HUES64 (cell line): ENCODE data around the gene SPATS1.

ENCODE experiments used
- H3K27ac ChIP-seq: 2 replicates; pipeline ENCODE4 v1.7.0; 2013; ENCODE audit warnings: low read depth, low read length, inconsistent platforms
- H3K27me3 ChIP-seq: 2 replicates; pipeline ENCODE4 v1.6.1; 2013; ENCODE audit warnings: mild to moderate bottlenecking, low read length; ENCODE audit not compliant: insufficient read depth
- H3K36me3 ChIP-seq: 2 replicates; pipeline ENCODE4 v1.6.1; 2013; ENCODE audit warnings: mild to moderate bottlenecking, low read length; ENCODE audit not compliant: insufficient read depth
- H3K4me1 ChIP-seq: 2 replicates; pipeline ENCODE4 v1.6.1; 2013; ENCODE audit warnings: mild to moderate bottlenecking, low read length, moderate library complexity; ENCODE audit not compliant: insufficient read depth
- H3K4me3 ChIP-seq: 2 replicates; pipeline ENCODE4 v1.5.1; 2013; ENCODE audit warnings: mild to moderate bottlenecking, low read length, moderate library complexity
- H3K9ac ChIP-seq: 2 replicates; pipeline ENCODE4 v1.6.1; 2013; ENCODE audit warnings: mild to moderate bottlenecking, low read depth, low read length
- H3K9me3 ChIP-seq: 2 replicates; pipeline ENCODE4 v1.6.1; 2013; ENCODE audit warnings: low read depth, low read length; ENCODE audit not compliant: insufficient read depth
- WGBS: fragments of 150-250, 120-280 bp; methylation state at CpG from one replicate; pipeline ENCODE4 v1.1.7; 2013; ENCODE audit warnings: missing lambda C conversion rate; 5-methylcytosine and 5-hydroxymethylcytosine counted together

SPATS1 gene

DNA sequence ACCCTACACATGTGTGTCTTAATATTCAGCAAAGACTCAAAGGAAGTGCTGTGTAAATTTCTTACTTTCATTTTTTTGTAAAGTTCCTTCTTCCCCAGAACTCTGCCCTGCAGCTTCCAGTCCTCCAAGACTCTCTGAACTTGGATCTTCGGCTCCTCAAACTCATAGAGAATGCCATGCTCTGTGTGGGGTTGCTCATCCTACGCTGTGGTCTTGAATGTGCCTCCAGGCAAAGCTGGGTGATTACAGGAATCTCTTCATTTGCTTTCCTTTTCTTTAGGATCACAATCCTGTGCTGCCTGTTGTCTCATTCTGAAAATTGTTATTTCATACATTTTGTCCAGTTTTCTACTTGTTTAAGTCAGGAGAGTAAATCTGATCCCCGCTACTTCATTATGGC lies 30.6 kb downstream of the SPATS1 start:
- H3K27ac ChIP-seq: no peak overlapping the region
- H3K4me1 ChIP-seq: no peaks in the 10 kb centered on the region
- no peak overlapping the region for H3K4me3 ChIP-seq
- H3K27me3 ChIP-seq: no peaks in the 10 kb centered on the region; the same call in none of the 2 replicates
- H3K9ac ChIP-seq: no peak overlapping the region
- WGBS: 55% methylated on average over 2 of the region's 3 CpGs
- H3K9me3 ChIP-seq: no peaks in the 10 kb centered on the region
- H3K36me3 ChIP-seq: no peaks in the 10 kb centered on the region

DNA sequence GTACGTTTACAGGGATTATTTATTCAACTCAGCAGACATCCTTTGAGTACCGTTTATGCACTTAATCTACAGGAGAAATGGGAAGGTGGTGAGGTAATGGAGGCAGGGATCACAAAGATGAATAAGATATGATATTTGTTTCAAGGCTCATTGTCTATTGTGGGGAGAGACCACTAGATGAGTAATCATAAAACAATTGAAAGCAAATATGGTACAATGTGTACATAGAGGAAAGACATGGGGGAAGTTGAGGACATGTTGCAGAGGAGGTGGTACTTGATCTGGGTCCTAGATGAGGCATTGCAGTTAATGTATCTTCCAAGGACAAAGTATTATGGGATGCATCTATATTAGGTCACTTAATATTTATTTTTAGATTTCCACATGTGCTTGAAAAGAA lies 31.3 kb downstream of the SPATS1 start:
- WGBS: 78% methylated on average over 2 of the region's 2 CpGs
- Histone ChIP-seq H3K4me1 (no peaks in the 10 kb centered on the region), H3K36me3 (no peaks in the 10 kb centered on the region), H3K9me3 (no peaks in the 10 kb centered on the region), H3K27me3 (no peaks in the 10 kb centered on the region; the same call in none of the 2 replicates), H3K27ac (no peak overlapping the region), H3K4me3 (no peak overlapping the region), H3K9ac (no peak overlapping the region)

DNA sequence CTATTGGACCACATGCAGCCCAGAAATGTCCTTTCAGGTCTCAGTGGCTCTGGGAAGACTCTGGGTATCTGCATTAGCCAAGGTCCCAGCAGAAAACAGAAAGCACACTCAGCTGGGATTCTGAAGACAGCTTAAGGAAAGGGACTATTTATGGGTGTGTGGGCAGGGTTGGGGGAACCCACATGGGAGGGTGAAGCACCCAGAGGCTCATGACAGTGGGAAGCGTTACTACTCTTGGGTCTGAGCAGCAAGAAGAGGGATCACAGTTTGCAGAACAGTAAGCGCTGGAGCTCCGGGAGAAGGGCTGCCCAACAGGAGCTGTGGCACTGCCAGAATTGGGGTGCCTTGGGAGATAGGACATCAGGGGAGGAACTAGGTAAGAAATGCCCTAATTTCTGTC lies 32.6 kb downstream of the SPATS1 start:
- H3K4me3 ChIP-seq: no peak overlapping the region
- no peaks in the 10 kb centered on the region for H3K4me1 ChIP-seq
- 96% methylated on average over 3 of the region's 3 CpGs for WGBS
- H3K36me3 ChIP-seq: no peaks in the 10 kb centered on the region
- no peaks in the 10 kb centered on the region; the same call in none of the 2 replicates for H3K27me3 ChIP-seq
- H3K9ac ChIP-seq: no peak overlapping the region
- no peak overlapping the region for H3K27ac ChIP-seq
- no peaks in the 10 kb centered on the region for H3K9me3 ChIP-seq

DNA sequence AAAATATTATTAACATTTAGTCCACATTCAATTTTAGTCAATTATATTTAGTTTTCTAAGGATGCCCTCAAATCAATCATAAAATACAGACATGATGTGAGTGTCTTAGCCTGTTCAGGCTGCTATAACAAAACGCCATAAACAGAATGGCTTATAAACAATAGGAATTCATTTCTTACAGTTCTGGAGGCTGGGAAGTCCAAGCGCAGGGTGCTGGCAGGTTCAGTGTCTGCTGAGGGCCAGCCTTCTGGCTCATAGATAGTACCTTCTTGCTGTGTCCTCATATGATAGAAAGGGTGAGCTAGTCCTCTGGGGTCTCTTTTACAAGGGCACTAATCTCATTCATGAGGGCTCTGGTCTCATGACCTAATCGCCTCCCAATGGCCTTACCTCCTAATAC lies 35.0 kb downstream of the SPATS1 start:
- no peaks in the 10 kb centered on the region for H3K4me1 ChIP-seq
- no peak overlapping the region for H3K9ac ChIP-seq
- WGBS: 90% methylated on average over 3 of the region's 3 CpGs
- no peaks in the 10 kb centered on the region for H3K36me3 ChIP-seq
- H3K4me3 ChIP-seq: no peak overlapping the region
- H3K27me3 ChIP-seq: no peaks in the 10 kb centered on the region; the same call in none of the 2 replicates
- no peaks in the 10 kb centered on the region for H3K9me3 ChIP-seq
- H3K27ac ChIP-seq: no peak overlapping the region

DNA sequence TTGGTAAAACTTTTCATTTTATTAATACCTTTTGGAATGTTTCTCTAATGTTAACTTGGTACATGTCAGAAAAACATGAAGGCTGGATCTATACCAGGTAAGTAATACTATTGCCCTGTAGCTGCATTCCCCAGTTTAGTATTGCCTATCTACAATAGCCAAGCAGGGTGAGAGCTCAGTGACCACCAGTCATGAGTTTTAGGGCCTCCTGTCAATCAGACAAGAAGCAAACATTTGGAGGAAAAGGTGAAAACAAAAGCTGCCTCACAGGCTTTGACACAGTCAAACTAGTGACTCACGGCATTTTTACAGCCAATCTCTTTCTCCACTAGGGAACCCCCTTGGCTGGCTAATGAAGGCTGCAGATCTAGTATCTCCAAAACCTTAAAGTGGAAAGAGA lies 35.5 kb downstream of the SPATS1 start:
- no peaks in the 10 kb centered on the region; the same call in none of the 2 replicates for H3K27me3 ChIP-seq
- H3K9ac ChIP-seq: no peak overlapping the region
- no peaks in the 10 kb centered on the region for H3K36me3 ChIP-seq
- WGBS: 33% methylated on average over 1 of the region's 1 CpG
- H3K9me3 ChIP-seq: no peaks in the 10 kb centered on the region
- no peak overlapping the region for H3K4me3 ChIP-seq
- no peak overlapping the region for H3K27ac ChIP-seq
- no peaks in the 10 kb centered on the region for H3K4me1 ChIP-seq

DNA sequence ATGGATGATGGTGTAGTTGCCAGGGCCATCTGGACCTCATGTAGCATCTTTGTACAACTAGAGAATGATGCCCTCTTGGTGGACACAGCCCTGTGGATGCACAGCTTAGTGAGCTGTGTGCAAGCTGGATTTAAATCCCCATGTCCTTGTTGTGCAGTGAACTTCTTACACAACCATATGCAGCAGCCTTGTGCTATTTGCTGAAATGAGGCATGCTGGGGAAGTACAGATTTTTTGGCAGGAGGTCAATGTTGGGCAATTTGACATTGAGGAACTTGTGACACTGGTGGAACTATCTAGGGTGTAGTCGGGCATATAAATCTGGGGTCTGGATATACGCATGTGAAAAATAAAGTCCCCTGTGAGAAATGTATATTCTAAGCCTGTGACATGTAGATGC lies 39.3 kb downstream of the SPATS1 start:
- Histone ChIP-seq H3K4me1 (peaks cover 4% of the 10 kb centered on the region; the same call in 1 of the 2 replicates), H3K27ac (no peak overlapping the region), H3K27me3 (no peaks in the 10 kb centered on the region), H3K36me3 (no peaks in the 10 kb centered on the region), H3K9me3 (no peaks in the 10 kb centered on the region), H3K4me3 (no peak overlapping the region), H3K9ac (no peak overlapping the region)
- 93% methylated on average over 2 of the region's 2 CpGs for WGBS

DNA sequence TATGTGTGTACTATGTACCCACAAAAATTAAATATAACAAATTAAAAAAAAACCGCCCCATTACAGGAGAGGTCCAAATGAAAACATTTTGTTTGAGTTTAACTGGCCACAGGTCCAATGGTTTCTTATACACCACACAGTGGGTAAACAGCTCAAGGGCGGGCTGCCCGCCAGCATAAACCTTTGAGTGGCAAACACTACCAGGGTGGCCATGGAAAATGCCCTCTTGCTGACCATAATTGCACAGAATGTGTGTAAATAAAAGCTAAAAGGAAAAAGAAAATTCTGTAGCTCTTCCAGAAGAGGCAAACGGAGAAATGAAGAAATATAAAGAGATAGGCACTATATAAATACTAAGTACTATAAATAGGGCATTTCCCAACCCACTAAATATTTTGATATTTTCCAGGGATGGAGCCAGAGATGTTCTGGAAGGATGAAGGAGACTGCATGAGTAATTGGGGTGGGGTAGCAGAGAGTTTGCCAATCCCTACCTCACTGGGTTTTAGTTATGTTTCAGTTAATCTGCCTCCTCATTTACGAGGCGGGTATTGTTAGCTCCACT lies 44.0 kb downstream of the SPATS1 start:
- H3K4me1 ChIP-seq: peaks cover 6% of the 10 kb centered on the region; the same call in 1 of the 2 replicates
- no peak overlapping the region; the same call in 1 of the 2 replicates for H3K27ac ChIP-seq
- 88% methylated on average over 5 of the region's 6 CpGs for WGBS
- H3K36me3 ChIP-seq: peaks cover 8% of the 10 kb centered on the region
- no peaks in the 10 kb centered on the region for H3K27me3 ChIP-seq
- H3K9me3 ChIP-seq: no peaks in the 10 kb centered on the region
- peak overlapping the region; percentile 80 for H3K4me3 ChIP-seq
- H3K9ac ChIP-seq: peak overlapping the region; percentile 97

DNA sequence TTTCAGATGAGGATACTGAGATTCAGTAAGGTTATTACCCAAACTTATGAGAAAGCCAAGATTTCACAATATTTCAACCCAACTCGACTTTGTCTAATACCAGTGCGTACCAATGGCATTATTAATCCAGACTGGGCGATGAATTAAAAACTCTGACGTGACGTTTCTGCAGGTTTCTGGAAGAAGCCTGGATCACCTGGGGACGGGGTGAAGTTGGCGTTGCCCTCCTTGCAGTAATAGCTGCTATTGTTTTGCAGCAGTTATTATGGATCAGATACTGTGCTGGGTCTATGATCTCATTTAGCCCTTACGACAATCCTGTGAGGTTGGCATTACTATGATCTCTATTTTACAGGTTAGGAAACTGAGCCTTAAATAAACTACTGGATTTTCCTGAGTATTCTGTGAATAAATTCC lies 44.5 kb downstream of the SPATS1 start:
- Histone ChIP-seq H3K9me3 (no peaks in the 10 kb centered on the region), H3K36me3 (peaks cover 13% of the 10 kb centered on the region), H3K4me3 (peak overlapping the region; percentile 80), H3K27me3 (no peaks in the 10 kb centered on the region), H3K9ac (peak overlapping the region; percentile 97), H3K4me1 (peaks cover 6% of the 10 kb centered on the region; the same call in 1 of the 2 replicates), H3K27ac (peak overlapping the region; percentile 98)
- 28% methylated on average over 8 of the region's 8 CpGs for WGBS

DNA sequence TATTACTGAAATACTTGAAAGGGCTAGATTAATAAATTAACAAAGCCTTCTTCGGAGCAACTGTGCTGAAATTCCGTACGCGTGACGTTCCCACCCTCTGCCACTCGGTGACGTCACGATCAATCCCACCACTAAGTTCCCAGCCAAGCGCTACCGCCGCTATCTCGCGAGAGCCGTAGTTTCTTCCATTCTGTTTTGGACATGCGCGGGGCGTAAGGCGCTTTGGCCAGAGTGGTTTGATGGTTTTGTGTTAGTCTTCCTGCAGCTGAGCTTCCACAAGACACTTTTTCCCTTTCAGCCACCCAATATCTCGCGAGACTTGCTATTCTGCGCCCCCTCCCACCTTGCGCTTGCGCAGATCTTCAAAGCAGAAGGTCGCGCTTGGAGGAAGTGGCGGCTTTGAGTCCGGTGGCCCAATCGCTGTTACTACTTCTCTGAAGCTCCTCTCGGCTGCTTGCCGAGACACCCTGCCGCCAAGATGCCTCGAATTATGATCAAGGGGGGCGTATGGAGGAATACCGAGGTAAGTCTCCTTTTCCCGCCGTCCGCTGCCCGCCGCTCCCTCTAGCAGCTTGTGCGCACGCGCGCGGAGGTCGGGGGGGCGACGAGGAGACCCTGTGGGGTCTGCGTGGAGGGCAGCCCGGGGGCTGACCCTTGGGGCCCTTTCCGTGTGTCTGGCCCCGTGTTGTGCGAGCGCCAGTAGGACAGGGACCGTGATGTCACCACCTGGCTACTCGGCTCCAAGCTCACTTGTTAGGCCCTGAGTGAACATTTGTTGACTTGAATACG lies 45.1 kb downstream of the SPATS1 start, which contains the start of gene CDC5L:
Gene CDC5L, plus strand, starts transcription at position 361 of the 789 bp plus-strand sequence. Its CDS starts 118 bp downstream, at position 479.
- WGBS: under 1% methylated on average over 51 of the region's 56 CpGs
- H3K4me1 ChIP-seq: peaks cover 6% of the 10 kb centered on the region; the same call in 1 of the 2 replicates
- peak within 1 kb of the TSS; percentile 98 for H3K27ac ChIP-seq
- no peaks in the 10 kb centered on the region for H3K27me3 ChIP-seq
- H3K4me3 ChIP-seq: peak within 1 kb of the TSS; percentile 80
- no peaks in the 10 kb centered on the region for H3K9me3 ChIP-seq
- H3K9ac ChIP-seq: peak within 1 kb of the TSS; percentile 97
- peaks cover 19% of the 10 kb centered on the region for H3K36me3 ChIP-seq

DNA sequence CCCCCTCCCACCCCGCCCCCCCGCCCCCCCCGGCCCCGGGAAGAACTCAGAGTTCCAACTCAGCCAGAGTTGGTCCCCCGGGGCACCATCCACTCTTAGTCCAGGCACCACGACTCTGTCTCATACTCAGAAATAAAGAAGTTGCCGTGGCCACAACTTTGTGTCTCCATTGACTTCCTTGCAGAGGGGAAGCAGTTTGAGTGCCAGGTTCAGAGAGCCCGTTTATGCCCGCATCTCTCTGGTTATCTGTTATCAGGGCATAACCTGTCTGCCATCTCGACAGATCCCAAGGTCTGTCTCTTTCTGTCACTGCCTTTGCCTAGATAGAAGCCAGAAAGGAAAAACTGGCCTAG lies 45.7 kb downstream of the SPATS1 start:
- peak overlapping the region; percentile 98; the same call in 1 of the 2 replicates for H3K27ac ChIP-seq

DNA sequence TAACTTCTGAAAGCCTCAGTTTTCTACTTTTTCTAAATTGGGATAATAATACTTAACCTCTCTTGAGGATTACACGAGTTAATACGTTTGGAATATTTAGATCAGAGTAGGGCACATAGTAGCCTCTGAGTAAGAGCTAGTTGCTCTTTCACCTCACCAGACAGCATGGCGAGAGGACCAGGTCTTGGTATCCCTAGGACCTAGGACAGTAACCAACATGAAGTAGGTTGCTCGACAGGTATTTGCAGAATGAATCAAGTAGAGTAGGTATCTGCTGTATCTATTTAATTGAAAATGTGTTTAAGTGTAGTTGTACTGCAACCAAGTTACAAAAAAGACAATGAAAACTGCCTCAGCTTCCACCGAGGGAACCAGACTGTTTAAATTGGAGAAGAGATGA lies 46.4 kb downstream of the SPATS1 start:
- Histone ChIP-seq H3K9ac (peak overlapping the region; percentile 82; the same call in 1 of the 2 replicates), H3K36me3 (peaks cover 33% of the 10 kb centered on the region)
- 76% methylated on average over 5 of the region's 5 CpGs for WGBS

More for the DNA sequence above, 45.7 kb downstream of the SPATS1 start:
- peaks cover 25% of the 10 kb centered on the region for H3K36me3 ChIP-seq
- no peaks in the 10 kb centered on the region for H3K27me3 ChIP-seq
- peak overlapping the region; percentile 97 for H3K9ac ChIP-seq
- H3K4me3 ChIP-seq: peak overlapping the region; percentile 80
- peaks cover 6% of the 10 kb centered on the region; the same call in 1 of the 2 replicates for H3K4me1 ChIP-seq
- WGBS: 2% methylated on average over 6 of the region's 10 CpGs
- H3K9me3 ChIP-seq: no peaks in the 10 kb centered on the region

More for the DNA sequence above, 46.4 kb downstream of the SPATS1 start:
- no peak overlapping the region for H3K27ac ChIP-seq
- H3K4me3 ChIP-seq: peak overlapping the region; percentile 80
- no peaks in the 10 kb centered on the region for H3K9me3 ChIP-seq
- H3K4me1 ChIP-seq: peaks cover 6% of the 10 kb centered on the region; the same call in 1 of the 2 replicates
- H3K27me3 ChIP-seq: no peaks in the 10 kb centered on the region
